Activated T-cell treated with anti-CD3 and anti-CD28 coated beads, Interleukin-2, amount 50 U/mL, for 48 hours (primary cell): ENCODE data around the gene UTS2R.

Experiments
- DNase-seq, 2 experiments: peaks; one replicate each; pipeline ENCODE4 v3.0.0-alpha.2; 2020

Gene UTS2R

DNA sequence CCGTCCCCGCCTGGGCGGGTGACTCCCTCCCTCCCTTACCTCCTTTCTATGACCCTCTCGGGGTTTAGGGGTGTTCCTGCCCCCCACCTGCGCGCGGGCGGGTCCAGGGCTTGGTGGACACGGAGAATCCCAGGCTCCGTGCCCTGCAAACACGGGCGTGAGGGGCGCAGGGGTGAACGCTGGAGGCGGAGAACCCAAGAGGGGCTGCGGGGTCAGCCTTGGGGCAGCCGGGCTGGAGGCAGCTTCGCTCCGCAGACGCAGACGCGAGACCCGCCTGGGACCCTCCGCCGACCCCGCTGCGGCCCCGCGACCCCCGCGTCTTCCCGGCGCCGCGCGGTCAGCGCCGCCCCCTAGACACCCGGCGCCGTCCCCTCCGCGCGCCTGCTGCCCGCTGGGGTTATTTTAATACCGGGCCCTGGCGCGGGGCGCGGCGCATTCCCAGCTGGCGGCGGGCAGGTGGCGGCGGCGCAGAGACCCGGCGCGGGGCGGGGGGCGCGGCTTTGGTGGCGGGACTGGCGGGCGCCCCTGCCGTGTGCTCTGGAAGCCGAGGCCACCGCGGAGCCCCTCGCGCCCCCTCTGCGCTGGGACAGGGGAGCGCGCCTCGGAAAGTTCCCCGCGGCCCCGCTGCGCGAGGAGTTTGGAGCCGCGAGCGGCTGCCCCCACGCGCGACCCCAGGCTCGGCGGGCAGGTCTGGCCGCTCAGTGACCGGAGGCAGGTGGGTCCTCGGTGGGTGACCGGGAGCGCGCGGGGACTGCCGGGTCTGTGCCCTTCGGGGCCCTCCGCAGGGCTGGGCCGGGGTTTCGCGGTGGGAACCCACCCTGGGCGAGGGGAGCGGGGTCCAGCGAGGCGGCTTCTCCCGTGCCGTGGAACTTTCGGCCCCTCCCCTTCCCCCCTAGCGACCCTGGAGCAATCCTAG, at the start of gene UTS2R:
UTS2R (plus strand) TSS at position 433 of the 916 bp plus-strand sequence. CDS start 2,560 bp downstream, outside the sequence.
- no peak for DNase-seq

DNA sequence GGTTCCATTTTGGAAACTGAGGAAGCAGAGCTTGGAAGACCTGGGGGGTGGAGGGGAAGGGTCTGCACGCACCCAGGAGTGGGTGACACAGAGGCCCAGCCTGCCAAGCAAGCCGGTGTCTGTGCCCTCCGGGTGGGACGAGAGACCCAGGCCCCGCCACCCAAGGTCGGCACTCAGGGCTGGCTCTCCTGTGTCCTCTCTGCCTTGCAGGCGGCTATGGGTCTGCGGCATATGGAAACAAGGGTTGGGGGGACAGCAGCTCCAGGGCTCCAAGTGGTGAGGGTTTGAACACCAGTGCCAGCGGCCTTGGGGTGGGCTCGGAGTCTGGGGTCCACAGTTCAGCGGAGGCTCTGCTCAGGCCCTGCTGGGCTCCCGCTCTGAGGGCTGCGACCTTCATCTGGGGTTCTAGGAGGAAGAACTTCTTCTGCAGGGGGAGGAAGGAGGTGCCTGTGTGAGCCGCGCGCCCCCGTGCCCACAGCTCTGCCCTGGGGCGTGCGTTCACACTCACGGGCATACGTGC, 49.6 kb upstream of the UTS2R start:
- DNase-seq, result peak; percentile 48 to 60

GRCh38 chr17:82322526-82323453, 48.8 kb upstream of the UTS2R start:
- no peak for DNase-seq

DNA sequence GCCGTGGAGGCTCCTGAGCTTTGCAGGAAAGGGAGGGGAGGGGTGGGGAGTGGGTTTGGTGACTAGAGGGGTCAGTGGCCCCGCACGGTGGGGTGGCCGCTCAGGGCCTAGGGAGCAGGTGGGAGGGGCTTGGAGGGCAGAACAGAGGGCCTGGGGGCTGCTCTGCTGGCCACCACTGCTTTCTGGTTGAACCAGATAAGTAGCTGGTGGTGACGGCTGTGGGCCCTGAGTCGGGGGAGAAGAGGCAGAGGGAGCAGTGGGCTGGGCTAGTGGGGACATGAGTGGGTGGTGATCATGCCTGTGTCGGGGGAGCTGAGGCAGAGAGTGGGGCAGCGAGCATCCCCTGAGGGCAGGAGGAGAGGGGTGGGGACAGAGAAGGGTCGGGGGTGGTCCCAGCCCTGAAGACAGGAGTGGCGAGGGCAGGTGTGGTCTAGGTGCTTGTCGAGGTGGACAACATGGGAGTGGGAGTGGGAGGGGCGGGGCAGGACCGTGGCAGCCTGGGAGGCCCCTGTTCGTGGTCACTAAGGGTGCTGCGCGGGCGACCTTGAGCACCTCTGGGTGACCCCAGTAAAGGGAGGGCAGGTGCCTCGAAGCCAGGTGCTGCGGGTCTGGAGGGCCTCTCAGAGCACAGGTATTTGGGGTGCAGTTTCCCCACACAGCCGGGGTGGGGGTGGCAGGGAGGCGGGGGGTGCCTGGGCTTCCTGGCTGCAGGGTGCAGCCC, 47.9 kb upstream of the UTS2R start:
- no peak for DNase-seq

- peak in 1 of 2 experiments; percentile 44 for DNase-seq
Measured at GRCh38 chr17:82324566-82325285, 46.8 kb upstream of the UTS2R start.

DNA sequence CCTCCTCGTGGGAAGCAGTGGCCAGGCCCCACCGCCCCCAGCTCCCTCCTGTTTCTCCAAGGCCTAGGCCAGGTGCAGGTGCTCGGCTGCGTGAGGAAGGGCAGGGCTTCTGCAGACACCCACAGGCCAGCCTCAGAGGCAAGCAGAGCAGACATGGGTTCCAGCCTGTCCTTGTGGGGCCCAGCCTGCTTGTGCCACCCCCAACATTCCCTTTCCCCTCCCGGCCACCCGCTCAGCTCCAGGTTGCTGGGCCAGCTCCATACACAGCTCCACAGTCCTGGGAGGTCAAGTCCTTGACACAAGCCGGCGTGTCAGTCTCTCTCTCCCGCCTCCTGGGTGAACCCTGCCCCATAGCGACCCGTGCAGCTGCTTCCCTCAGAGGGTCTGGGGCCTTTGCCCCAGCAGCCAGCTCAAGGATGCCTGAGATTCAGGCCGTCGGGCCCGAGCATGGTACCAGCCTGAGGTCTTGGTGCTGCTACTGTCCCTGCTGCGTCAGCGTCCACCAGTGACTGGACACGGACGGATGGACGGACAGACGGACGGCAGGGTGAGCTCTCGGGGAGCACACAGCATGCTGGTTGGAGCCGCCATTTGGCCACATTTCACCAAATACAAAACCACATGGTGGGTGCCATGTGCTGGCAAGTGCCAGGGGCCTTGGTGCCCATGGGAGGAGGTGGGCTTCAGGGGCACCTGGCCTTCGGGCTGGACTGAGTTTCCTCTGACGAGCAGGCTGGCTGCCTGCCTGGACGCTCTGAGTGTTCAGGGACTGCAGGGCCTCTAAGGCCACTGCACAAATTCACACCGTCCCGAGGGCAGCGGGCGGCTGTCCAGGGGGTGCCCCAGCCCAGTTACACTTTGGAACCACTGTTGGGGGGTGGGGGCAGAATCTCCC, 46.0 kb upstream of the UTS2R start:
- DNase-seq, result no peak

GRCh38 chr17:82327289-82327688, 44.3 kb upstream of the UTS2R start:
- DNase-seq, result no peak

DNA sequence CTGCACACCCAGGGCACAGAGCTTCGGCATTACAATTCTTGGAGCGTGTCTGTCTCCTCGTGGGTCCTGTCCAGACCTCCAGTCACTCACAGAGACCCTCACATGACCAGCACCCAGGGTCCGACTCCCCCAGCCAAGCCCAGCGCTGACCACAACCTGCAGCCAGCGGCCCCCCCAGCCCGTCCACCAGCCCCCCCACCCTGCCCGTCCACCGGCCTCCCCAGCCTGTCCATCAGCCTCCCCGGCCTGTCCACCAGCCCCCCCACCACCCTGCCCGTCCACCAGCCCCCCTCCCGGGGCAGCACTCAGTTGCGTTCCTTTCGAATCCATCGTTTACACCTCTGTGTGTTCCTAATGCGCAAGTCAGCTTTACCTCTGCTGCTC, 43.8 kb upstream of the UTS2R start:
- no peak for DNase-seq

- DNase-seq, result no peak
Measured at GRCh38 chr17:82328141-82328993, 43.2 kb upstream of the UTS2R start.

- no peak for DNase-seq
Measured at GRCh38 chr17:82328994-82329507, 42.5 kb upstream of the UTS2R start.

DNA sequence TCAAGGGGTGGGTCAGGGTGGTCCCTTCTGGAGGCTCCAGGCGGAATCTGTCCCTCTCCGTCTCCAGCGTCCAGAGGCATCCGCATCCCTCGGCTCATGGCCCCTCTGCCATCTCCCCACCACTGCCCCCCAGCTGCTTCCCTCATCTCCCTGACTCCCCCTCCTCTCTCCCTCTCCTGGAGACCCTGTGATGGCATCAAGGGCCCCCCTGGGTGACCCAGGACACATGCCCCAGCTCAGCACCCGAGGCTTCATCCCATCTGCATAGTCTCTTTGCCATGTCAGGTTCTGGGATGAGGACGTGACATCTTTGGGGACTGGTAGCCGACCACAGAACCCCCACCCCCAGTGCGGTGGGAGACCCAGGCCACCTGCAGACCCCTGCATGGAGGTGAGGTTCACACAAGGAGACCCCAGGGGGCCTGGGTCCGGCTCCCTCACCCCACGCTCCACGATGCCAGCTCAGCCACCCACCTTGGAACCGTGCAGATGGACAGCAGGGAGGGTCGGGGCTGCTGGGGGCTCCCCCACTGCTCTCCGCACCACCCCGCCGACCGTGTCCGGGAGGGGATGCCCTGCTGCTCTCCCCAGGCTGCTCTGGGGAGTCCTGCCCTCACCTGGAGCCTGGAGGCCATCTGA, 41.8 kb upstream of the UTS2R start:
- no peak for DNase-seq

DNA sequence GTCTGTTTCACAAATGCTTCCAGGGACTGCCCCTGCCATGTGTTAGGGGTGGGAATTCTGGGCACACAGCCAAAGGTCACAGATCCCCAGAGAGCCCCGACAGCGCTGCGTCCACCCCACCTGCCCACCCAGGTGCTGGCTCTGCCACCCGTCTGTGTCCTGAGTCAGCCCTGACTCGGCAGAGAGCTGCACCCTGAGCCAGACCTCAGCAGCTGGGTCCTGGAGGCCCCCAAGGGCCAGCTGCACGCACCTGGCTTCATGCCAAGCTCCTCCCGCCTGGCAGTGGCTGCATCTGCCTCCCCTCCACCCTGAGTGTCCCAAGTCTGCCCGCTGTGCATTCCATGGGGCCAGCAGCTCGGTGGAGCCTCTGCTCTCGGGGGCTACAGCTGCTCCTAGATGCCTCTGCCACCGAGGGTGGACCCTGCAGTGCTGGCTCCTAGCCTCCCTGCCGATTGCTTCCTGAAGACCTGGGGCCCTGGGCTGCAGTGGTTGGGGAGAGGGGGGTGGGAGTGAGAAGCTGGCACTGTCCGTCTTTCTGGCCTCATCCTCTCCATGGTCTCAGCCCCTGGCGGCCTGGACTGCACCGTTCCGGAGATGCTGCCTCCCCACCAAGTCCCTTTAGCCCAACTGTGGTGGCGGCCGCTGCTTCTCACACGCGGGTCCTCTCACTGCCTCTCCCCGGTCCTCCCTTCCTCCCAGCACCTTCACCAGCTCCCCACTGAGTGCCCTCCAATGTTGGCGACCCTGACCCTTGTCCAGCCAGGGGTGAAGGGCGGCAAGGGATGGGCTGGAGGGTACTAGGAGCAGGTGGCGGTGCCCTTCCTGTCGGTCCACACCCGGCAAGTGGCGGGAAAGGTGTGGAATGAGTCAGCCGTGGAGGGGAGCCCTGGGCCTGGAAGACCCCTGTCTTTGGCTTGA, 41.0 kb upstream of the UTS2R start:
- DNase-seq, result no peak

DNA sequence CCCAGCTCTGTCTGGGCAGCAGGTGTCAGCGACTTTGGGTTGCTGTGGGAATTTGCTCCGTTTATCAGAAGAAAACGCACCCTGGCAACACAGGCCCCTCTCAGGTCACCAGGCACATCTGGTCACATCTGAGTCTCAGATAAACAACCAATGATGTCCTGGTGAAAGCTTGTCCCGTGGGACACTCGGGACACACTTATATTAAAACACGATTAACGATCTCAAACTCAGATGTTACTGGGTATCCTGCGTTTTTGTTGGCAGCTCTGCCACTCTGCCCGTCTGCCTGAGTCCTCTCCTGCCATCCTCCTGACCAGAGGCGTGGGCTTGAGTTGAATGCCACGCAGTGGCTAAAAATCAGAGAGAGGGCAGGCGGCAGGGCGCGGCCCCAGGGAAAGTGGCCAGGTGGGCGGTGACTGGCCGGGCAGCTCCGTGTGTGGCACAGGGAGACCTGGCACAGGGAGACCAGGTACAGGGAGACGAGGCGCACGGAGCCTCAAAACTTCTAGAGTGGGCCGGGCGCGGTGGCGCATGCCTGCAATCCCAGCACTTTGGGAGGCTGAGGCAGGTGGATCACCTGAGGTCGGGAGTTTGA, 40.1 kb upstream of the UTS2R start:
- DNase-seq, result no peak

- DNase-seq, result peak; percentile 54 to 58
Measured at GRCh38 chr17:82332669-82333278, 38.8 kb upstream of the UTS2R start.

DNA sequence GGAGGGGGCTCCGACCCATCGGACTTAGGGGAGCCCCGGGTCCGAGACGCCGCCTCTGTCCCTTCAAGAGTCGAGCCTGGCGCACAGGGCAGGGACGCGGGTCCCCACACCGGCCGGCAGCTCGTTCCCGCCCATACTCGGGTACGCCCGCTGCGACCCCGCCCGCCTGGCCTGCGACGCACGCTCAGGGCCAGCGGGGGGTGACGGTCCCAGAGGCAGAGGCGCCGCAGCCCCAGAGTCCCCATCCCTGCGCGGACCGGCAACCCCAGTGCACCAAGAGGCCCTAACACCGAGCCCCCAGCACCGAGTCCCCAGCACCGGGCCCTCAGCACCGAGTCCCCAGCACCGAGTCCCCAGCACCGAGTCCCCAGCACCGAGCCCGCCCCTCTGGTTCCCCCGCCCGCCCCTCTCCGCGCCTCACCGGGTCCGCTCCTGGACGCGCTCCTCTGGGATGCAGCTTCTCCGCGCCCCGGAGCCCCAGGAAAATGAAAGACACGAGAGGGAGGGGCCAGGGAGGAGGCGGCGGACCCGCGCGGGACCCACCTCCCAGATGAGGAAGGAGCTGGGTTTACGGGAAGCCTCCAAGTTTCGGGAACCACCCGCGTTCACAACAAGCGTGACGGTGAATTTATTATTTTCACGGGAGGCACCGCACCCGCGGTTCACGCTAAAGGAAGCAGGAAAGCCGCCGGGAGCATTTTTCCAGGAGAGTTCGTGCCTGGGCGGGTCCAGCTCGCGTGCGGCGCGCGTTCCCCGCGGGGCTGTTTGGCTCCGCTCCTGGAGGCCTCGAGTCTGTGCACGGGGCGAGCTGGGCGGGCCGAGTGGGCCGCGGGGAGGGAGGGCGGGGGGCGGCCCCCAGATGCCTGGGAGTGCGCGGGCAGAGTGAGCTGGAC, 38.0 kb upstream of the UTS2R start, which contains the start of gene SECTM1:
SECTM1 (minus strand) TSS at position 488 of the 893 bp plus-strand sequence. CDS start 6,526 bp downstream, outside the sequence.
- peak; percentile 42 to 49 for DNase-seq

GRCh38 chr17:82334204-82334621, 37.4 kb upstream of the UTS2R start:
- no peak for DNase-seq
